ENCODE data around the gene BICRAL.
"Not testable (repeated sequence)": the region's sequence is repeated elsewhere in the genome, so short reads cannot be mapped to it uniquely, and the experiment has no call there.

BICRAL gene

GRCh38 chr6:42871711-42872110 lies 89.9 kb downstream of the BICRAL start:
- no peak overlapping the region for H3K4me3 ChIP-seq (replicated peaks; ENCODE audit: low read depth, low read length)
- no peak for DNase-seq (ENCODE audit: low read depth)
- no peak for TF ChIP-seq CTCF (IDR thresholded peaks at IDR 0.05; ENCODE audit: low read length, missing control alignments)

GRCh38 chr6:42873313-42873712 lies 91.5 kb downstream of the BICRAL start:
- no peak for DNase-seq (ENCODE audit: low read depth)
- TF ChIP-seq CTCF (IDR thresholded peaks at IDR 0.05; ENCODE audit: low read length, missing control alignments) = no peak
- H3K4me3 ChIP-seq (replicated peaks; ENCODE audit: low read depth, low read length) = no peak overlapping the region

GRCh38 chr6:42877695-42878094 lies 95.8 kb downstream of the BICRAL start:
- no peak for DNase-seq (ENCODE audit: low read depth)
- TF ChIP-seq CTCF (IDR thresholded peaks at IDR 0.05; ENCODE audit: low read length, missing control alignments) = no peak
- H3K4me3 ChIP-seq (replicated peaks; ENCODE audit: low read depth, low read length) = no peak overlapping the region

- peak; percentile 90 for DNase-seq (ENCODE audit: low read depth)
- TF ChIP-seq CTCF (IDR thresholded peaks at IDR 0.05; ENCODE audit: low read length, missing control alignments) = no peak
- peak within 1 kb of the TSS; percentile 98 for H3K4me3 ChIP-seq (replicated peaks; ENCODE audit: low read depth, low read length)
Measured at GRCh38 chr6:42879372-42880239, 97.8 kb downstream of the BICRAL start, which contains the start of gene RPL7L1. Gene RPL7L1, plus strand, starts transcription at chr6:42879616. Its CDS starts 295 bp downstream, at chr6:42879911.

GRCh38 chr6:42880240-42880817 lies 98.5 kb downstream of the BICRAL start:
- not testable (repeated sequence) for DNase-seq (ENCODE audit: low read depth)
- H3K4me3 ChIP-seq (replicated peaks; ENCODE audit: low read depth, low read length) = peak overlapping the region; percentile 98

- peak overlapping the region; percentile 98 for H3K4me3 ChIP-seq (replicated peaks; ENCODE audit: low read depth, low read length)
Measured at GRCh38 chr6:42880871-42881270, 99.0 kb downstream of the BICRAL start.

GRCh38 chr6:42885702-42886101 lies 103.8 kb downstream of the BICRAL start:
- no peak overlapping the region for H3K4me3 ChIP-seq (replicated peaks; ENCODE audit: low read depth, low read length)
- DNase-seq (ENCODE audit: low read depth) = no peak
- TF ChIP-seq CTCF (IDR thresholded peaks at IDR 0.05; ENCODE audit: low read length, missing control alignments) = no peak

More at GRCh38 chr6:42880871-42881270, 99.0 kb downstream of the BICRAL start:
- not testable (repeated sequence) for DNase-seq (ENCODE audit: low read depth)

- not testable (repeated sequence) for DNase-seq (ENCODE audit: low read depth); H3K4me3 ChIP-seq (replicated peaks; ENCODE audit: low read depth, low read length)
Measured at GRCh38 chr6:42888201-42888600, 106.3 kb downstream of the BICRAL start.
